Measurements from ENCODE around the gene MFSD1.

The MFSD1 gene

DNA sequence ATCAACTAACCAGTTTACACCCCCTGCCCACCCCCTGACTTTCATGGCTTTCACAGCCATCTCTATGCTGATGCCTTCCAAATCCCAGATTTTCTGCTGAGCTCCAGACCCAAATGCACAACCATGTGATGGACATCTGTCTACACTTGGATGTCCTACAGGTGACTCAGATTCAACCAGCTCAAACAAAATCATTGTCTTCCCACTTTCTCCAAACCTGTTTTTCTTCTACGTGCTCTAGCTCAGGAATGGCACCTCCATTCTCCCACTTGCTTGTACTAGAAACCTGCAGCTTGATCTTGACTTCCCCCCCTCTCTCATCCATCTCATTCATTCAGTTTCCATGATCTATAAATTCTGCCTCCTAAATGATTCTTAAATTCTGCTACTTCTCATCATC is 35.5 kb upstream of the MFSD1 start:
- no peak for TF ChIP-seq CTCF (IDR thresholded peaks at IDR 0.05; ENCODE audit: borderline replicate concordance, insufficient read depth, low read depth, low read length)
- no peak overlapping the region for H3K4me3 ChIP-seq (ENCODE audit: low read depth, low read length)

GRCh38 chr3:158768361-158768787 is 33.5 kb upstream of the MFSD1 start:
- no peak for TF ChIP-seq CTCF (IDR thresholded peaks at IDR 0.05; ENCODE audit: borderline replicate concordance, insufficient read depth, low read depth, low read length)
- H3K4me3 ChIP-seq (ENCODE audit: low read depth, low read length) = no peak overlapping the region

DNA sequence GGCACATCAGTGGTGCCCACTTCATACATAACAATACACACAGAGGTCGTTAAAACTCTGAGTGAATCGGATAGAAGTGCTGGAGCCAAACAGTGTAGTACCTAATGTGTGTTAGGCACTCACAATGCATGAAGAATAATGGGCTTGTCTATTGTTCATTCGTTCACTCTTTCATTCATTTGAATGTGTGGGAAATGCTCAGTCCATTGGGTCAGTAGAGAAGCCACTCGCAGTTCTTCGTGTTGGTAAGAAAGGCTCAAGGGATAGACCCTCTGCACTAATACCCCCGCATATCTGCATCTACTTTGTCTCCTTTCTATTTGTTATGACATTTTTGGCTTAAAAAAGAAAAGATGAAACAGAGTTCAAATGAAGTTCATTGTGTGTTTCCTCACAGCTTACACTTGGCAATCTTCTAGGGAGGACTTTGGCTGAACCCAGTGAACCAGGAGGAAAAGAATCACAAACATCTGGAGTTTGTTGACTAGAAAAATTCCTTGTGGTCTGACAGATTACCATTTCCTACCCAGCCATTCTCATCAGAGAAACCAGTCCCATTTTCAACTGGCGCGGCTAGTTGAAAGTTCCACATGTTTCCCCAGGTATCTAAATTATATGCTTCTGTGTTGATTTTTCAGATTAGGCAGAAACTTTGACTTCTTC is 32.8 kb upstream of the MFSD1 start:
- no peak for TF ChIP-seq CTCF (IDR thresholded peaks at IDR 0.05; ENCODE audit: borderline replicate concordance, insufficient read depth, low read depth, low read length)
- H3K4me3 ChIP-seq (ENCODE audit: low read depth, low read length) = no peak overlapping the region

GRCh38 chr3:158769549-158769948 is 32.3 kb upstream of the MFSD1 start:
- no peak for TF ChIP-seq CTCF (IDR thresholded peaks at IDR 0.05; ENCODE audit: borderline replicate concordance, insufficient read depth, low read depth, low read length)
- H3K4me3 ChIP-seq (ENCODE audit: low read depth, low read length) = no peak overlapping the region

GRCh38 chr3:158769952-158770740 is 31.7 kb upstream of the MFSD1 start:
- no peak for TF ChIP-seq CTCF (IDR thresholded peaks at IDR 0.05; ENCODE audit: borderline replicate concordance, insufficient read depth, low read depth, low read length)
- H3K4me3 ChIP-seq (ENCODE audit: low read depth, low read length) = no peak overlapping the region

GRCh38 chr3:158770741-158771350 is 31.0 kb upstream of the MFSD1 start:
- no peak for TF ChIP-seq CTCF (IDR thresholded peaks at IDR 0.05; ENCODE audit: borderline replicate concordance, insufficient read depth, low read depth, low read length)
- H3K4me3 ChIP-seq (ENCODE audit: low read depth, low read length) = no peak overlapping the region

Measured in GM12875 (cell line).